Measurements from ENCODE around the gene REPS1.
"Not testable (repeated sequence)": the region's sequence is repeated elsewhere in the genome, so short reads cannot be mapped to it uniquely, and the experiment has no call there.

Gene REPS1, protein sequence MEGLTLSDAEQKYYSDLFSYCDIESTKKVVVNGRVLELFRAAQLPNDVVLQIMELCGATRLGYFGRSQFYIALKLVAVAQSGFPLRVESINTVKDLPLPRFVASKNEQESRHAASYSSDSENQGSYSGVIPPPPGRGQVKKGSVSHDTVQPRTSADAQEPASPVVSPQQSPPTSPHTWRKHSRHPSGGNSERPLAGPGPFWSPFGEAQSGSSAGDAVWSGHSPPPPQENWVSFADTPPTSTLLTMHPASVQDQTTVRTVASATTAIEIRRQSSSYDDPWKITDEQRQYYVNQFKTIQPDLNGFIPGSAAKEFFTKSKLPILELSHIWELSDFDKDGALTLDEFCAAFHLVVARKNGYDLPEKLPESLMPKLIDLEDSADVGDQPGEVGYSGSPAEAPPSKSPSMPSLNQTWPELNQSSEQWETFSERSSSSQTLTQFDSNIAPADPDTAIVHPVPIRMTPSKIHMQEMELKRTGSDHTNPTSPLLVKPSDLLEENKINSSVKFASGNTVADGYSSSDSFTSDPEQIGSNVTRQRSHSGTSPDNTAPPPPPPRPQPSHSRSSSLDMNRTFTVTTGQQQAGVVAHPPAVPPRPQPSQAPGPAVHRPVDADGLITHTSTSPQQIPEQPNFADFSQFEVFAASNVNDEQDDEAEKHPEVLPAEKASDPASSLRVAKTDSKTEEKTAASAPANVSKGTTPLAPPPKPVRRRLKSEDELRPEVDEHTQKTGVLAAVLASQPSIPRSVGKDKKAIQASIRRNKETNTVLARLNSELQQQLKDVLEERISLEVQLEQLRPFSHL

DNA sequence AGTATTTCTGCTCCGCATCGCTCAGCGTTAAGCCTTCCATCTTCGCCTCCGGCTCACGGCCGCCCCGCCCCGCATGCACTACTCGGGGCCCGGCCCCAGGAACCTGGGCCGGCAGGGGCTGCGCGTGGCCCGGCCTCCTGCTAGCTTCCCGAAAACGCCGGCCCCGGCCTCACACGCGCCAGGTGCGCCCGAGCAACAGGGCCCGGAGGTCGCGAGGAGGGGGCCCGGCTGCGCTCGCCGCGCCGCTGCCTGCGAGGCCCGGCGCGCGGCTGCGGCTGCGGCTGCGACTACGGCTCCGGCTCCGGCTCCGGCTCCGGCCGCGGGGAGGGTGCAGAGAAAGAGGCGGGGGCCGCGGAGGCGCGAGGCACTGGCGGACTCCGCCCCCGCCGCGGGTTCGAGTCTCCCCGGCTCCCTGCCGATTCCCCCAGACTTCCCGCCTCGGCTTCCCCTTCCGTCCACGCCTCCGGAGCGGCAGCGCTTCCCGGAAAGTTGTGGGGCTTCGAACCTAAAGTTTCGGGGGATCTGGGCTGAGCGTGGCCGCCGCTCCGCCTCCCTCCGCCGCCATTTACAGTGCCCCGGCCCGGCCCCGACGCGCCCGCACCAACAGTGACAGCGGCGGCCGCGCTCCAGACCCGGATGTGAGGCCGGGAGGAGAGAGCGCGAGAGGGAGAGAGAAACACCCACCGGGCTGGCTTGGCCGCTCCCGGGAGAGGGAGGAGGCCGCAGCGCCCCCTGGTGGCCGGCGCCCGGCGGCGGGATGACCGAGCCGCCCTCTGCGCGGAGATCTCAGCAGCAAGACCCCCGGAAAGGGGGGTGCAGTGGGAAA, at the start of gene REPS1:
Gene REPS1 (minus strand): TSS at position 611 of the 826 bp plus-strand sequence. CDS start 571 bp downstream, at position 40.
- DNase-seq (ENCODE audit: low read depth, low spot score): no peak

- DNase-seq (ENCODE audit: low read depth, low spot score): no peak
These were observed 49.4 kb upstream of the REPS1 start for GRCh38 chr6:139037490-139037889.

GRCh38 chr6:139030228-139030963, 42.3 kb upstream of the REPS1 start:
- DNase-seq (ENCODE audit: low read depth, low spot score): no peak

GRCh38 chr6:139029470-139030227, 41.6 kb upstream of the REPS1 start:
- no peak for DNase-seq (ENCODE audit: low read depth, low spot score)

DNA sequence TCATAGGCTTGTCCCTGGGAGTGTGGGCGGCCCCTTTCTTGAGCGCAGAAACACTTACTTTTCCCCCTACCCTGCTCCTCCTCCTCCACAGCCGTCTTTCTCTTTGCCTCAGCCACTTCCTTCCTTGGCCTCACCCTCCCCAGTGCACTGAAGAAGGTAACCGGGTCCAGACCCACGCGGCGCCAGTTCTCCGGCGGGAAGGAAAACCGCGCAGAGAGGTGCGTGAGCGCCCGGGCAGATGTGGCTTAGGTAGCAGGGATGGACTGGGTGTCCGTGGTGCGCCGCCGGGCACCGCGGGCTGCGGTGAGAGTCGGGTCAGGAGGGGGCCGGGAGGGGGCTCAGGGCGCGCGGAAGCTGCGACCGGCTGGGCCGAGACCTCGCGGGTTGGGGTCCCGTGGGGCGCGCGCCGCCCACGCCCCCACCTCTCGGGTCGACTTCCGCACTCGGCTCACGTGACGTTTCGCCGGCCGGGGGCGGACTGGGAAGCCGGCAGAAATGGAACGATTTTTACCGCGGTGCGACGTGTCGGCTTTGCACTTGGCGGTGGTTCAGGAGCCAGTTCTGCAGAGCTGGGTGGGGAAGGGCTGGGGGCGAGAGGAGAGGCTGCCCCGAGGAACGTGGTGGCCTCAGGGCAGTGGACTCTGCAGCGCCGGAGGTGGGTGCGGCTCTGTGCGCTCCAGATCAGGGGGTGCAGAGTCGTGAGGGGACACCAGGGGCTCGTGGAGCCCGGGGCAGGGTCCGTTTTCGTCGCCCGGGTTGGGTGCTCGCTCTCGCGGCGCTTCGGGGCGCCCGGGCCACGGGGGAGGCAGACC, 40.8 kb upstream of the REPS1 start, which contains the start of gene ABRACL:
Gene ABRACL (plus strand): TSS at position 88 of the 812 bp plus-strand sequence. CDS start 5,416 bp downstream, outside the sequence.
- peak; percentile 78 for DNase-seq (ENCODE audit: low read depth, low spot score)

GRCh38 chr6:139028215-139028657, 40.2 kb upstream of the REPS1 start:
- DNase-seq (ENCODE audit: low read depth, low spot score): no peak

- DNase-seq (ENCODE audit: low read depth, low spot score): no peak
These were observed 39.6 kb upstream of the REPS1 start for GRCh38 chr6:139027620-139028182.

DNA sequence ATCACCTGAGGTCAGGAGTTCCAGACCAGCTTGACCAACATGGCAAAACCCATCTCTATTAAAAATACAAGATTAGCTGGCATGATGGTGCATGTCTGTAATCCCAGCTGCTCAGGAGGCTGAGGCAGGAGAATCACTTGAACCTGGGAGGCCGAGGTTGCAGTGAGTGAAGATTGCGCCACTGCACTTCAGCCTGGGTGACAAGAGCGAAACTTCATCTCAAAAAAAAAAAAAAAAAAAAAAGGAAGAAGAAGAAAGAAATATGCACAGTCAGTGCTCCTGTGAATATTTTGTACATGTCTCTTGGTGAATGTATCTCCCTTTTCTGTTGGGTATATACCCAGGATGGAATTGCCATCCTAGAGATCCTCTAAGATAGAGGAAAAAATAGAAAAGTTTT, 37.4 kb upstream of the REPS1 start:
- not testable (repeated sequence) for DNase-seq (ENCODE audit: low read depth, low spot score)

DNA sequence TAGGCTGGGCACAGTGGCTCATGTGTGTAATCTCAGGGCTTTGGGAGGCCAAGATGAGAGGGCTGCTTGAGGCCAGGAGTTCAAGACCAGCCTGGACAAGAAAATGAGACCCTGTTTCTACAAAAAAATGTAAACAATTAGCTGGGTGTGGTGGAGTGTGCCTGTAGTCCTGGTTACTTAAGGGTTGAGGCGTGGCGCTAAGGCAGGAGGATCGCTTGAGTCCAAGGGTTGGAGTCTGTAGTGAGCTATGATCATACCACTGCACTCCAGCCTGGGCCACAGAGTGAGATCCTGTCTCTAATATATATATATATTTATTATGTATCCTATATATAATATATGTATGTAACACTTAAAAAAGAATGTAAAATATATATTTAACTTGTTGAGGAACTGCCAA, 32.6 kb upstream of the REPS1 start:
- no peak for DNase-seq (ENCODE audit: low read depth, low spot score)

GRCh38 chr6:139019722-139020121, 31.7 kb upstream of the REPS1 start:
- DNase-seq (ENCODE audit: low read depth, low spot score): no peak

DNA sequence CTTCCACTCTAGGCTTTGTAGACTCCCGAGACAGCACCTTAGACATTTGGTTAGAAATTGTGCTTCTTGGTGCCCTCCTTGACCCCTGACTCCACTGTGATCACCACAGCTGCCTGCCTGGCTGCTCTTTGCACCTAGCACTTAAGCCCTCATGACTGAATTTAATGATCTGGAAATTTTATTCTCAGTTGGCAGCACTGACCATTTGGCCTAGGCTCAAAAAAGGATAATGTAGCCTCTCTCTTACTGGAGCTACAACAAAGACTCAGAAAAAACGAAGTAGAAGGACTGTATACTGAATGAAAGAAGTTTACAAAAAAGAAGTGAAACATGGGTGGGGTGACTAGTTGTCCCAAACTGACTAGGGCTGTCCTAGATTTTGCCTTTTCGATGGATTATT, 29.2 kb upstream of the REPS1 start:
- no peak for DNase-seq (ENCODE audit: low read depth, low spot score)

DNA sequence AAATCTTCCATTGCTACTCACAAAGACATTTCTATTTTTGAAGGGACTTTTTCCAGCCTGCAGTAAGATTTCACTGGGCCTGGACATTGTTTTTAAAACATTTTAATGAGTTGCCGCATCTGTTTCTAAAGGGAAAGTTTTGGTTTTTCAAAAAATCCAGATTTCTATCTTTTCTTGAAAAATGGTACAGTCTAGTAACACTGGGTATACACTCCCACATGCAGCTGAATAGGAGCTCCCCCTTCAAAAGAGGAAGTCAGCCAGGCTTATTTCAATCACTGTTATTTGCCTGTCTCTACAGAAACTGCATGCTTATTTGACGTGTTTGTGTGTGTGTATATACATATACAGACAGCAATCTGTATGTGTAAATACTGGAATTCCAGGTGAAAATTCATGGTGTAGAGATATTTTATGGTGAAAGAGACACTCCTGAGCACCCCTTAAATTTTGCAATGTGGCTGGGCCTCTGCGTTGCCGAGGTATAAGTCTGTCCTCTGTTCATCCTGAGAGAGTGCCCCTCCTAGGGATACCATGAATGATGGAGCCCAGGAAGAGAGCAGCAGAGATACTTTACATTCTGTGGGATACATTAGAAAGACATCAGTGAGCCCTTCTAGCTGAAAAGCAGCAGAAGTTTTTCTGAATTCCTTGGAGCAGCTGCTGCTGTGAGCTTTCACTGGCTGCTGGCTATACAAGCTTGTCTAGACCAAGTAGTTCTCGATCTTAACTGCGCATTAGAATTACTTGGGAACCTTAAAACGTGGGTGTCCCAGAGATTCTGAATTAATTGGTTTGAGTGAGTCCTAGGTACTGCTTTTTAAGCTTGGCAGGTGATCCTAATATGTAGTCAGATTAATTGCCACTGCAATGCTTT, 28.5 kb upstream of the REPS1 start:
- no peak for DNase-seq (ENCODE audit: low read depth, low spot score)

- DNase-seq (ENCODE audit: low read depth, low spot score): no peak
These were observed 26.9 kb upstream of the REPS1 start for GRCh38 chr6:139014945-139015344.

DNA sequence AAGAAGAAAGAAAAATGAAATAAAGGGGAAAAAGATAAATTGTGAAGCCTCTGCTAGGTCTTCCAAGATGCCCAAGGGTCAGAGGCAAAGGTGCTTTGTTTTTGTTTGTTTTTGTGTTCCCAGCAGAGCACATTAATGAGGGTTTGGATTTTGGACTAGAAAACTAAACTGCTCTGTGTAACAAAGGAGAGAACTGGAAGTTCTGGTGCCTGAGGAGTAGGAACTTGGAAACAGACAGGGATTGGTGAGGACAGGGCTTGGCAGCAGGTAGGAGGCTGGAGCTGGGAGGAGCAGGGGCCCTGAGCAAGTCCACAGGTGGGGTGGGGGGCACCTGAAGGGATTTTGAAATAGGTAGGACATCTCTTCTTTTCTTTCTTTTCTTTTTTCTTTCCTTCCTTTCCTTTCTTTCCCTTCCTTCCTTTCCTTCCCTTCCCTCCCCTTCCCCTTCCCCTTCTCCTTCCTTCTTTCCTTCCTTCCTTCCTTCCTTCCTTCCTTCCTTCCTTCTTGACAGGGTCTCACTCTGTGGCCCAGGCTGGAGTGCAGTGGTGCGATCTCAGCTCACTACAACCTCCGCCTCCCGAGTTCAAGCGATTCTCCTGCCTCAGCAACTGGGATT, 25.2 kb upstream of the REPS1 start:
- DNase-seq (ENCODE audit: low read depth, low spot score): no peak

GRCh38 chr6:139011980-139012379, 23.9 kb upstream of the REPS1 start:
- DNase-seq (ENCODE audit: low read depth, low spot score): no peak

- DNase-seq (ENCODE audit: low read depth, low spot score): no peak
These were observed 22.6 kb upstream of the REPS1 start for GRCh38 chr6:139010674-139011073.

DNA sequence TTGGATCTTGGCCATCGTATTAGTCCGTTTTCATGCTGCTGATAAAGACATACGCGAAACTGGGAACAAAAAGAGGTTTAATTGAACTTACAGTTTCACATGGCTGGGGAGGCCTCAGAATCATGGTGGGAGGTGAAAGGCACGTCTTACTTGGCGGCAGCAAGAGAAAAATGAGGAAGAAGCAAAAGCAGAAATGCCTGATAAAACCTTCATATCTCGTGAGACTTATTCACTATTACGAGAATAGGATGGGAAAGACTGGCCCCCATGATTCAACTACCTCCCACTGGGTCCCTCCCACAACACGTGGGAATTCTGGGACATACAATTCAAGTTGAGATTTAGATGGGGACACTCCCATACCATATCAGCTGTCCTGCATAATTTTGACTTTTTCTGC, 20.1 kb upstream of the REPS1 start:
- no peak for DNase-seq (ENCODE audit: low read depth, low spot score)

DNA sequence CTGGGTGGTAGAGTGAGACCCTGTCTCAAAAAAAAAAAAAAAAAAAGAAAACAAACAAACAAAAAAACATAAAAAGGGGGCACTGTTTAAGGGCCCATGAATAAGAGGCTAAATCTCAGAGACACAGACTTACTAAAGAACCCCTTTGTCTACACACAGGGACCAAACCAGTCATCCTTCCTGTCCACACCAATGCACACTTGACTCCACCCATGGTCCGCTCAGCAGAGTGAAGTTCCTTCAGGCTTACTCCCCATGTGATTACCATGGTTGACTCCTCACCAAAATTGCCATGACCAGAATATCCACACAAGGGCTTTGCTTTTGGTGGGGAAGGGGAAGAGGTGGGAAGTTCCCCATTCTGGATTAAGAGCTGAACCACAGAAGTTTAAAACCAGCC, 19.4 kb upstream of the REPS1 start:
- no peak for DNase-seq (ENCODE audit: low read depth, low spot score)

All from iPS DF 19.7 (cell line).